Vagina (tissue), 2 donors: ENCODE measurements around the gene ARHGEF28.

Experiments used
- POLR2AphosphoS5 ChIP-seq, 2 donors: sonication (generic); formaldehyde crosslinking; IDR thresholded peaks; one replicate each; pipeline ENCODE4 v1.9.0; 2017; ENCODE audit warnings: antibody characterized with exemption in 2 of 2, mild to moderate bottlenecking in 2 of 2, low read depth in 1 of 2; ENCODE audit not compliant: insufficient read depth in 1 of 2
- TF ChIP-seq, protein P1 (sequence below), 3 experiments: fragments of 450-650 bp in 2 of 3; fragments of 200-600 bp in 1 of 3; sonication (generic) in 1 of 3; IDR thresholded peaks; one replicate each; pipeline ENCODE4 v1.5.1; 2017 to 2019; ENCODE audit warnings: antibody characterized with exemption in 3 of 3, mild to moderate bottlenecking in 2 of 3, moderate library complexity in 2 of 3

- TF ChIP-seq, protein P1, sequence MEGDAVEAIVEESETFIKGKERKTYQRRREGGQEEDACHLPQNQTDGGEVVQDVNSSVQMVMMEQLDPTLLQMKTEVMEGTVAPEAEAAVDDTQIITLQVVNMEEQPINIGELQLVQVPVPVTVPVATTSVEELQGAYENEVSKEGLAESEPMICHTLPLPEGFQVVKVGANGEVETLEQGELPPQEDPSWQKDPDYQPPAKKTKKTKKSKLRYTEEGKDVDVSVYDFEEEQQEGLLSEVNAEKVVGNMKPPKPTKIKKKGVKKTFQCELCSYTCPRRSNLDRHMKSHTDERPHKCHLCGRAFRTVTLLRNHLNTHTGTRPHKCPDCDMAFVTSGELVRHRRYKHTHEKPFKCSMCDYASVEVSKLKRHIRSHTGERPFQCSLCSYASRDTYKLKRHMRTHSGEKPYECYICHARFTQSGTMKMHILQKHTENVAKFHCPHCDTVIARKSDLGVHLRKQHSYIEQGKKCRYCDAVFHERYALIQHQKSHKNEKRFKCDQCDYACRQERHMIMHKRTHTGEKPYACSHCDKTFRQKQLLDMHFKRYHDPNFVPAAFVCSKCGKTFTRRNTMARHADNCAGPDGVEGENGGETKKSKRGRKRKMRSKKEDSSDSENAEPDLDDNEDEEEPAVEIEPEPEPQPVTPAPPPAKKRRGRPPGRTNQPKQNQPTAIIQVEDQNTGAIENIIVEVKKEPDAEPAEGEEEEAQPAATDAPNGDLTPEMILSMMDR (IDR thresholded peaks at IDR 0.05) = no peak
- TF ChIP-seq POLR2AphosphoS5 (IDR thresholded peaks at IDR 0.05; ENCODE audit: insufficient read depth in 1 of 2, low read depth in 1 of 2) = no peak
Observed at GRCh38 chr5:73896668-73897067, 270.7 kb downstream of the ARHGEF28 start.
